GM19324 (cell line): ENCODE measurements around the gene ANKRD42.

Experiments
- ATAC-seq: cut with Tn5 transposase; IDR thresholded peaks from one replicate; pipeline ENCODE4 v1.9.1; 2021; ENCODE audit warnings: mild to moderate bottlenecking, moderate library complexity; ENCODE audit not compliant: unreplicated experiment, low FRiP score

The ANKRD42 gene

GRCh38 chr11:83193315-83194280, at the start of gene ANKRD42:
Gene ANKRD42 (plus strand): TSS chr11:83193712. CDS start chr11:83194671, 959 bp downstream.
- ATAC-seq, result peak; percentile 95

GRCh38 chr11:83147895-83148294, 45.6 kb upstream of the ANKRD42 start:
- ATAC-seq, result no peak

- ATAC-seq, result no peak
Measured at GRCh38 chr11:83150450-83150849, 43.1 kb upstream of the ANKRD42 start.

GRCh38 chr11:83151274-83151977, 42.1 kb upstream of the ANKRD42 start:
- no peak for ATAC-seq

- ATAC-seq, result no peak
Measured at GRCh38 chr11:83152264-83152663, 41.2 kb upstream of the ANKRD42 start.

- ATAC-seq, result no peak
Measured at GRCh38 chr11:83153764-83154163, 39.7 kb upstream of the ANKRD42 start.

GRCh38 chr11:83156144-83156995, 37.1 kb upstream of the ANKRD42 start:
- ATAC-seq, result peak; percentile 98

GRCh38 chr11:83156996-83157593, 36.4 kb upstream of the ANKRD42 start, which contains the start of gene PCF11:
Gene PCF11 (plus strand): TSS chr11:83157131. CDS start chr11:83157440, 309 bp downstream.
- ATAC-seq, result peak; percentile 12

GRCh38 chr11:83157594-83158356, 35.7 kb upstream of the ANKRD42 start:
- no peak for ATAC-seq

- no peak for ATAC-seq
Measured at GRCh38 chr11:83158357-83158786, 35.1 kb upstream of the ANKRD42 start.

GRCh38 chr11:83158965-83159901, 34.3 kb upstream of the ANKRD42 start:
- ATAC-seq, result no peak

- ATAC-seq, result no peak
Measured at GRCh38 chr11:83159902-83160865, 33.3 kb upstream of the ANKRD42 start.

- no peak for ATAC-seq
Measured at GRCh38 chr11:83161610-83162199, 31.8 kb upstream of the ANKRD42 start.

- ATAC-seq, result peak; percentile 44
Measured at GRCh38 chr11:83162377-83162776, 31.1 kb upstream of the ANKRD42 start.

GRCh38 chr11:83166193-83166866, 27.2 kb upstream of the ANKRD42 start:
- ATAC-seq, result no peak

GRCh38 chr11:83168756-83169155, 24.8 kb upstream of the ANKRD42 start:
- ATAC-seq, result no peak
